Tibial nerve (tissue), 4 donors: ENCODE measurements around the gene MAP3K7.

Experiments used
- CTCF ChIP-seq, 5 experiments: fragments of 200-600 bp in 3 of 5; fragments of 450-650 bp in 2 of 5; sonication (generic) in 3 of 5; IDR thresholded peaks; one replicate each; pipeline ENCODE4 v1.5.1; 2016 to 2019; ENCODE audit warnings: antibody characterized with exemption in 5 of 5, mild to moderate bottlenecking in 3 of 5, moderate library complexity in 2 of 5
- EP300 ChIP-seq, 2 donors: sonication (generic); formaldehyde crosslinking; IDR thresholded peaks; one replicate each; pipeline ENCODE4 v1.6.1; 2017; ENCODE audit warnings: antibody characterized with exemption in 2 of 2, mild to moderate bottlenecking in 1 of 2

- TF ChIP-seq CTCF (IDR thresholded peaks at IDR 0.05), result no peak
- TF ChIP-seq EP300 (IDR thresholded peaks at IDR 0.05), result no peak
These were observed 381 bp downstream of the MAP3K7 start for GRCh38 chr6:90586546-90586835.
